RPMI7951 (cell line): Measurements from ENCODE around the gene ASCC1. TPM values are rescaled to one million over a fixed set of nuclear protein-coding genes. Genes with fewer than 3 reads are reported as not detected.

Experiments used
- DNase-seq: peaks from one replicate; pipeline ENCODE4 v3.0.0-alpha.2; 2012; ENCODE audit warnings: low read depth
- total RNA-seq: library from RNA; depleted of rRNA; stranded (reverse); fragments of >200 nt; shearing (Covaris generic); gene quantifications from 2 replicates; pipeline ENCODE4 v1.2.3, GENCODE V29; 2014; rRNA removed

ASCC1 gene
- total RNA-seq, 1 experiment from 2014 or later, result 40.3 TPM

GRCh38 chr10:72048450-72049124, 167.5 kb downstream of the ASCC1 start:
- peak; percentile 83 for DNase-seq

Other genes starting within 250 kb of the ASCC1 start
- gene SPOCK2, start 127.7 kb downstream of the ASCC1 start, total RNA-seq, result 0.10 and 0.72 TPM in 2 replicates
- gene ANAPC16, start 264 bp downstream of the ASCC1 start, total RNA-seq, result 53.6 and 70.4 TPM in 2 replicates
- 138 and 156 TPM in 2 replicates for gene DDIT4, start 57.6 kb upstream of the ASCC1 start, total RNA-seq
- 20.8 and 24.9 TPM in 2 replicates for gene DNAJB12, start 138.6 kb upstream of the ASCC1 start, total RNA-seq